ENCODE measurements around the gene RNF11. TPM values are rescaled to one million over a fixed set of nuclear protein-coding genes. Genes with fewer than 3 reads are reported as not detected.

Gene RNF11
- total and polyA plus RNA-seq, 2 of the 8 experiments (the other 6 are each of a cell fraction or from before 2014, with no cell fraction given) = 49.6 to 54.2 TPM

GRCh38 chr1:51312718-51313117, 76.6 kb downstream of the RNF11 start:
- H3K4me2 ChIP-seq (ENCODE audit: insufficient read depth in 1 of 2, low read depth in 2 of 2, low read length in 2 of 2) = no peak overlapping the region
- CTCF ChIA-PET (ENCODE audit: partially characterized antibody) = interaction anchor here (0.6 to 2.0 kb wide), 17 partner anchors 9 to 456 kb away, joined by 3 to 8 read pairs (median 4); no protein-coding TSS in a partner anchor

More at GRCh38 chr1:51312718-51313117, 76.6 kb downstream of the RNF11 start:
- no peaks in the 10 kb centered on the region for H3K27me3 ChIP-seq (replicated peaks in 1 of 4; ENCODE audit: control insufficient read depth in 3 of 4, extremely low read depth in 1 of 4, insufficient read depth in 3 of 4, low read length in 3 of 4)
- DNase-seq (ENCODE audit: low read depth in 1 of 2, low spot score in 2 of 2) = no peak
- H4K91ac ChIP-seq (replicated peaks; ENCODE audit: insufficient read length, low read length) = no peak overlapping the region
- no peak overlapping the region for H3K9ac ChIP-seq (replicated peaks in 1 of 4; ENCODE audit: extremely low read depth in 1 of 4, low read depth in 3 of 4, low read length in 3 of 4)
- no peak overlapping the region for H3K14ac ChIP-seq (ENCODE audit: insufficient read length)
- no peaks in the 10 kb centered on the region for H3K23me2 ChIP-seq (ENCODE audit: low read depth, low read length)
- H4K20me1 ChIP-seq (replicated peaks in 1 of 2; ENCODE audit: control insufficient read depth in 1 of 2, insufficient read depth in 2 of 2, low read length in 2 of 2) = no peaks in the 10 kb centered on the region
- H3K4ac ChIP-seq (replicated peaks; ENCODE audit: insufficient read length, low read depth, low read length) = no peak overlapping the region
- no peak overlapping the region for H4K5ac ChIP-seq (ENCODE audit: insufficient read length, low read depth, low read length)
- H2BK15ac ChIP-seq (ENCODE audit: low read length) = no peak overlapping the region
- H3K23ac ChIP-seq (ENCODE audit: insufficient read length) = no peak overlapping the region
- H3K9me3 ChIP-seq (ENCODE audit: insufficient read depth in 2 of 2, low read depth in 1 of 2, low read length in 1 of 2) = no peaks in the 10 kb centered on the region
- H2BK5ac ChIP-seq (ENCODE audit: low read depth, low read length) = no peak overlapping the region; the same call in 1 of the 2 replicates
- H2BK120ac ChIP-seq (replicated peaks; ENCODE audit: low read depth, low read length) = no peak overlapping the region
- no peak overlapping the region for H3K56ac ChIP-seq (replicated peaks; ENCODE audit: insufficient read length, low read depth, low read length)
- no peaks in the 10 kb centered on the region for H3K79me2 ChIP-seq (ENCODE audit: control insufficient read depth in 1 of 2, insufficient read depth in 2 of 2, low read length in 2 of 2)
- no peak overlapping the region for H3K4me3 ChIP-seq (ENCODE audit: extremely low read depth in 1 of 4, insufficient read depth in 2 of 4, low read depth in 3 of 4, low read length in 4 of 4)
- no peak overlapping the region for H2BK20ac ChIP-seq (ENCODE audit: low read length)
- 93% methylated on average over 4 of the region's 4 CpGs; no CpG with 5 or more reads in 1 of the 2 experiments for WGBS, 2 experiments (ENCODE audit: extremely low coverage in 1 of 2, insufficient coverage in 1 of 2, insufficient read length in 1 of 2, insufficient replicate concordance in 2 of 2, low coverage in 1 of 2, low lambda C conversion rate in 2 of 2, missing lambda C conversion rate in 1 of 2)
- POLR2A ChIA-PET (ENCODE audit: partially characterized antibody) = interaction anchor here (0.5 to 1.9 kb wide), 4 partner anchors 17 to 317 kb away, joined by 3 to 6 read pairs (median 3); no protein-coding TSS in a partner anchor
- TF ChIP-seq POU5F1 (IDR thresholded peaks at IDR 0.05; ENCODE audit: low read depth, low read length) (no peak), YY1 (IDR thresholded peaks at IDR 0.05; ENCODE audit: low read depth, low read length) (no peak), ZNF274 (IDR thresholded peaks at IDR 0.05; ENCODE audit: borderline replicate concordance, extremely low read depth, low read length) (no peak), MAX (IDR thresholded peaks at IDR 0.05) (no peak), CEBPB (IDR thresholded peaks at IDR 0.05; ENCODE audit: low read depth, low read length) (no peak), TBP (IDR thresholded peaks at IDR 0.05; ENCODE audit: low read depth, low read length) (no peak), CBX5 (IDR thresholded peaks at IDR 0.05; ENCODE audit: low read depth, low read length) (no peak)
- TF ChIP-seq, protein P1, sequence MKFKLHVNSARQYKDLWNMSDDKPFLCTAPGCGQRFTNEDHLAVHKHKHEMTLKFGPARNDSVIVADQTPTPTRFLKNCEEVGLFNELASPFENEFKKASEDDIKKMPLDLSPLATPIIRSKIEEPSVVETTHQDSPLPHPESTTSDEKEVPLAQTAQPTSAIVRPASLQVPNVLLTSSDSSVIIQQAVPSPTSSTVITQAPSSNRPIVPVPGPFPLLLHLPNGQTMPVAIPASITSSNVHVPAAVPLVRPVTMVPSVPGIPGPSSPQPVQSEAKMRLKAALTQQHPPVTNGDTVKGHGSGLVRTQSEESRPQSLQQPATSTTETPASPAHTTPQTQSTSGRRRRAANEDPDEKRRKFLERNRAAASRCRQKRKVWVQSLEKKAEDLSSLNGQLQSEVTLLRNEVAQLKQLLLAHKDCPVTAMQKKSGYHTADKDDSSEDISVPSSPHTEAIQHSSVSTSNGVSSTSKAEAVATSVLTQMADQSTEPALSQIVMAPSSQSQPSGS (IDR thresholded peaks at IDR 0.05; ENCODE audit: low read length) = no peak
- no peak for FAIRE-seq
- peaks cover 0 to 9% (median 0%) of the 10 kb centered on the region in 4 experiments; a peak in 4 of 7 replicates for H3K4me1 ChIP-seq (replicated peaks in 1 of 4; ENCODE audit: control insufficient read depth in 3 of 4, insufficient read depth in 4 of 4, low read length in 3 of 4)
- no peak overlapping the region for H2BK12ac ChIP-seq (ENCODE audit: low read depth, low read length)
- H3K18ac ChIP-seq (ENCODE audit: extremely low read depth, low read length) = no peak overlapping the region
- H4K8ac ChIP-seq (ENCODE audit: extremely low read depth, insufficient read depth, low read length) = no peak overlapping the region
- H2AFZ ChIP-seq (ENCODE audit: low read length) = no peak overlapping the region
- H3K27ac ChIP-seq (ENCODE audit: low read depth, low read length) = no peak overlapping the region
- no peaks in the 10 kb centered on the region for H3K79me1 ChIP-seq (ENCODE audit: low read depth, low read length)
- H3K36me3 ChIP-seq (ENCODE audit: control insufficient read depth in 2 of 4, insufficient read depth in 4 of 4, low read length in 3 of 4) = no peaks in the 10 kb centered on the region
- no peak overlapping the region for H2AK5ac ChIP-seq (ENCODE audit: low read depth, low read length)
